Fibroblast of lung (primary cell): ENCODE results near the gene MYBPC2.

Experiments used
- EZH2 ChIP-seq: IDR thresholded peaks from 2 replicates; pipeline ENCODE4 v1.5.1; 2012; ENCODE audit warnings: low read length, control low read depth, mild to moderate bottlenecking; ENCODE audit errors: missing control alignments
- TF ChIP-seq, protein P1 (sequence below), 2 donors: IDR thresholded peaks in 1 of 2; conservative IDR thresholded peaks in 1 of 2; 1 replicate in 1 of 2; 2 replicates in 1 of 2; pipeline ENCODE4 v1.5.1; 2011 to 2012; ENCODE audit warnings: low read length in 2 of 2, control low read depth in 1 of 2, inconsistent platforms in 1 of 2, low read depth in 1 of 2, mild to moderate bottlenecking in 1 of 2

DNA sequence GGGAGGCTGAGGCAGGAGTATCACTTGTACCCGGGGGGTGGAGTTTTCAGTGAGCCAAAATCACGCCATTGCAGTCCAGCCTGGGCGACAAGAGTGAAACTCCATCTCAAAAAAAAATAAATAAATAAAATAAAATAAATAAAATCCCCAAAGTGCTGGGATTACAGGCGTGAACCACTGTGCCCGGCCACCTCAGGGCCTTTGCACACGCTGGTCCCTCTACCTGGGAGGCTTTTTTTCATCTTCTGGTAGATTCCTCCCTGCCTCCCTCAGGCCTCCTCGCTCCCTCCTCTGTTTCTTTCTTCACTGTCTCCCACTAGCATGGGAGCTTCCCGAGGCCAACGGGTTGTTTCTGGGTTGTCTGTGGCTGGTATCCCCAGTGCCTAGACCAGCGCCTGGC is 15.1 kb downstream of the MYBPC2 start:
- TF ChIP-seq, protein P1, sequence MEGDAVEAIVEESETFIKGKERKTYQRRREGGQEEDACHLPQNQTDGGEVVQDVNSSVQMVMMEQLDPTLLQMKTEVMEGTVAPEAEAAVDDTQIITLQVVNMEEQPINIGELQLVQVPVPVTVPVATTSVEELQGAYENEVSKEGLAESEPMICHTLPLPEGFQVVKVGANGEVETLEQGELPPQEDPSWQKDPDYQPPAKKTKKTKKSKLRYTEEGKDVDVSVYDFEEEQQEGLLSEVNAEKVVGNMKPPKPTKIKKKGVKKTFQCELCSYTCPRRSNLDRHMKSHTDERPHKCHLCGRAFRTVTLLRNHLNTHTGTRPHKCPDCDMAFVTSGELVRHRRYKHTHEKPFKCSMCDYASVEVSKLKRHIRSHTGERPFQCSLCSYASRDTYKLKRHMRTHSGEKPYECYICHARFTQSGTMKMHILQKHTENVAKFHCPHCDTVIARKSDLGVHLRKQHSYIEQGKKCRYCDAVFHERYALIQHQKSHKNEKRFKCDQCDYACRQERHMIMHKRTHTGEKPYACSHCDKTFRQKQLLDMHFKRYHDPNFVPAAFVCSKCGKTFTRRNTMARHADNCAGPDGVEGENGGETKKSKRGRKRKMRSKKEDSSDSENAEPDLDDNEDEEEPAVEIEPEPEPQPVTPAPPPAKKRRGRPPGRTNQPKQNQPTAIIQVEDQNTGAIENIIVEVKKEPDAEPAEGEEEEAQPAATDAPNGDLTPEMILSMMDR (conservative IDR thresholded peaks at IDR 0.05 in 1 of 2, IDR thresholded peaks at IDR 0.05 in 1 of 2; ENCODE audit: low read depth in 1 of 2, low read length in 2 of 2), result no peak
- TF ChIP-seq EZH2, result no peak
